Limb (tissue), 2 donors: ENCODE data around the gene LGALS4.
"Not testable (repeated sequence)": the region's sequence is repeated elsewhere in the genome, so short reads cannot be mapped to it uniquely, and the experiment has no call there.

ENCODE experiments used
- DNase-seq, 2 donors: peaks; one replicate each; pipeline ENCODE4 v3.0.0-alpha.2; 2016; ENCODE audit errors: extremely low spot score in 2 of 2

LGALS4 gene, protein sequence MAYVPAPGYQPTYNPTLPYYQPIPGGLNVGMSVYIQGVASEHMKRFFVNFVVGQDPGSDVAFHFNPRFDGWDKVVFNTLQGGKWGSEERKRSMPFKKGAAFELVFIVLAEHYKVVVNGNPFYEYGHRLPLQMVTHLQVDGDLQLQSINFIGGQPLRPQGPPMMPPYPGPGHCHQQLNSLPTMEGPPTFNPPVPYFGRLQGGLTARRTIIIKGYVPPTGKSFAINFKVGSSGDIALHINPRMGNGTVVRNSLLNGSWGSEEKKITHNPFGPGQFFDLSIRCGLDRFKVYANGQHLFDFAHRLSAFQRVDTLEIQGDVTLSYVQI

DNA sequence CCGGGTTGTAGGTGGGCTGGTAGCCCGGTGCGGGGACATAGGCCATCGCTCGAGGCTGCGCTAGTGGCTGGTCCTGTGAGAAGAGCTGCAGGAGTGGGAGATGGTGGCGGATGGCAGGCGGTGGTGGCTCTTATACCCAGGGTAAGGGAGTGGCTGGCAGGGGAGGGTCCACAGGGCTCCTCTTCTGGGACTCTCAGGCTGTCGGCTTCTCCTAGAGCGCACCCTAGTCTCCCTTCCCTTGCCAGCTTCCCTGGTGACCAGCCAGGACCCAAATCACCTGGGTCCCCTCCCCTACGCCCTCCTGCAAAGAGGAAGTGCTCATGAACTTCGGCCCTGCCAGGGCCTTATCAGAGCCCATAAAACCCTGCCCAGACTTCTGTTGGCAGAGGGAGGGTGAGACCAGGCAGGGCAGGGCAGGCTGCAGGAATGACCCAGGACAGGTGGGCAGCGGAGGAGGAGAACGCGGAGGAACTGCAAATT lies at the start of gene LGALS4:
LGALS4 (minus strand) TSS at position 105 of the 480 bp plus-strand sequence; CDS start at position 46, 59 bp downstream.
- no peak for DNase-seq

DNA sequence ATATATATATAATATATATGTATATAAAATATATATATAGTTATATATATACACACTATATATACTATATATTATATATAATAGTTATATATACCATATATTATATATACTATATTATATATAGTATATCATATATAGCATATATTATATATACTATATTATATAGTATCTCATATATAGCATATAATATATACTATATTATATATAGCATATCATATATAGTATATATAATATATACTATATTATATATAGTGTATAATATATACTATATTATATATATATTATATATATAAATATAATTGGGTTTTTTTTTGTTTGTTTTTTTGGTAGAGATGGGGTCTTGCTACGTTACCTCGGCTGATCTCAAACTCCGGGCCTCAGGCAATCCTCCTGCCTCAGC lies 48.6 kb upstream of the LGALS4 start:
- no peak for DNase-seq

GRCh38 chr19:38859631-38860204 lies 47.0 kb upstream of the LGALS4 start:
- not testable (repeated sequence) for DNase-seq

DNA sequence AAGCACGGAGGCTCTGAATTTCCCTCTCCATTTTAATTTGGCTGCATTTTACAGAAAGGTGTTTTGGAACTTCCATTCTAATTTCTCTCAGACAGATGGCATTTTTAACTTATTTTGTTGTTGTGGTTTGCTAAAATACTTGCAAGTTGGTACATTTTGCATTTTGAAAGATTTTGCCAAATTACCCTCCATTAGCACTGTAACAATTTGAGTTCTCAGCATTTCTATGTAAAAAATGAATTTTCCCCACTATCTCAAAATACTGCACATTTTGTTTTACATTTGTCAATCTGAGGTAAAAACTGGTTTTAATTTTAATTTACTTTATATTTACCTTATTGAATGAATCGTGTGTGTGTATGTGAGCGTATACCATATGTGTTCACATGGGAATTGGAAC lies 44.1 kb upstream of the LGALS4 start:
- DNase-seq = no peak

- not testable (repeated sequence) for DNase-seq
These were observed 43.0 kb upstream of the LGALS4 start for GRCh38 chr19:38855751-38856150.

- not testable (repeated sequence) for DNase-seq
These were observed 42.2 kb upstream of the LGALS4 start for GRCh38 chr19:38854961-38855360.

DNA sequence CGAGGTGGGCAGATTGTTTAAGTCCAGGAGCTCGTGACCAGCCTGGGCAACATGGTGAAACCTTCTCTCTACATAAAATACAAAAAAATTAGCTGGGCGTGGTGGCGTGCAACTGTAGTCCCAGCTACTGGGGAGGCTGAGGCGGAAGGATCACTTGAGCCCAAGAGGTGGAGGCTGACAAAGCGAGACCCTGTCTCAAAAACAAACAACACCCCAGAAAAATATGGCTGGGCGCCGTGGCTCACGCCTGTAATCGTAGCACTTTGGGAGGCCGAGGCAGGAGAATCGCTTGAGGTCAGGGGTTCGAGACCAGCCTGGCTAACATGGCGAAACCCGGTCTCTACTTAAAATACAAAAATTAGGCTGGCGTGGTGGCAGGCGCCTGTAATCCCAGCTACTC lies 40.5 kb upstream of the LGALS4 start:
- DNase-seq = no peak

DNA sequence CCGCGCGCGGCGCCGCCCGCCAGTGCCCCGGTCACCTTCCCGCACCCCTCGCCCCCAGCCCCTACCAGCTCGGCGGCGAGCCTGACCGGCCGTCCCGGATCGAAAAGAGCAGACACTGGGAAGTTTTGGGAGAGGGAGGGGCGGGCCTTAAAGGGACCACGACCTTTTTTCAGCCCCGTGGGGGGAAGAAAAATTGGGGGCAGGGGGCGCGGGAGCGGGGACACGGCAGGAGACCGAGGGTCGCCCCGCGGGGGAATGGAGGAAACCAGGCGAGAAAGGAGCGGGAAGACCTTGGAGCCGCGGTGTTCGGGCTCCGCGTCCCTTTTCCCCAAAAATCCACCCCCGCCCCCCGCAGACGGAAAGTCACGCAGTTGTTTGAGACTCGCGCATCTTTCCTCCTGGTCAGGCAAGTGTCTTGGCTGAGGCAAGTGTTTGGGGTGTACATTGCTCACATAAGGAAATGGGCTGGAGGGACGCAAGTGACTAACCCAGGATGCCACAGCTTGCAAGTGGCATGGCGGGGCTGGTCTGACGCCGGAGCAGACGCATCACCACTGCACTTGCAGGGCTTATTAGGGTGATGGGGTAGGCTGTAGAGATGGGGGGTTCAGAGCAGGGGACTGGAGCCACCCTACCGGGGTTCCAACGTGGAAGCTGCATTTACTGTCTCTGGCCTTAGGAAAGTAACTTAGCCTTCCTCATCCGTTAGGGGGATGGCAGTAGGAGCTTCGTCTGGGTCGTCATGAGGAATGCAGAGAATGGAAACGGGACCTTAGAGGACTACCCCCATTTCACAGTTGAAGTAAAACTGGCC lies 39.7 kb upstream of the LGALS4 start:
- peak in 1 of 2 donors; percentile 51 for DNase-seq

- peak; percentile 93 to 95 for DNase-seq
These were observed 39.0 kb upstream of the LGALS4 start for GRCh38 chr19:38851622-38852230.

- peak in 1 of 2 donors; percentile 72 for DNase-seq
These were observed 38.4 kb upstream of the LGALS4 start for GRCh38 chr19:38850976-38851621.

- peak in 1 of 2 donors; percentile 98 for DNase-seq
These were observed 37.8 kb upstream of the LGALS4 start for GRCh38 chr19:38850436-38850975.

- DNase-seq = peak; percentile 100
These were observed 37.2 kb upstream of the LGALS4 start, which contains the start of gene HNRNPL for GRCh38 chr19:38849860-38850435. TSS of gene HNRNPL (minus strand) at chr19:38849986. CDS start at chr19:38849966, 20 bp downstream.

DNA sequence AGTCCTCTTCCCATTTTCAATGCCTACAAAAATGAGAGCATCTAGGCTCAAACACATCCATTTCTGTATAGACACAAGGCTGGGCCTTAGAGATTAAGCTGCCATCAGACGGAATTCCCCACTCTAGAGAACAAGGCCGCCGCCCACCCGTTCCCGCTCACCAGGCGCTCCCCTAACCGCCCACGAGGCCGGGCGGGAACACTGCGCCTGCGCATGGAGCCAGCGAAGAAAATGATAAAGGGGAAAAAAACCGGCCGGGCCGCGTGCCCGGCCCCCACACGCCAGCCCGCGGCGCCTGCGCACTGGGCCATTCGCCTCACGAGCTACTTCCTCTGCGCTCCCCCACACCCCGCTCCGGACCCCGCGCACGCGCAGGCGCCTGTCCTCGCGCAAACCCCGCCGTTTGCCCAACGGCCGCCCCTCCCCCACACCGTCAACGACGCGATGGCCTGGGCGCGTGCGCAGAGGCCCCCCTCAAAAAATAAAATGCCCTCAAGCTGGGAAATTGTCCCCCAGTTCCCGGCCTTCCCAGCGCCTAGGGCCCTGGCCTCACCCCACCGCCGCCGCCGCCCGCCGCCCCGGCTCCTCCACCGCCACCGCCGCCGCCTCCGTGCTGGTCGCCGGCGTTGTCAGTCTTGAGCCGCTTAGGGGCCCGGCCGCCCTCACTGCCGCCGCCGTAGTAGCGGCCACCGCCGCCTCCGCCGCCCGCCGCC lies 36.6 kb upstream of the LGALS4 start:
- peak; percentile 97 to 99 for DNase-seq

GRCh38 chr19:38848299-38849146 lies 35.8 kb upstream of the LGALS4 start:
- no peak for DNase-seq

DNA sequence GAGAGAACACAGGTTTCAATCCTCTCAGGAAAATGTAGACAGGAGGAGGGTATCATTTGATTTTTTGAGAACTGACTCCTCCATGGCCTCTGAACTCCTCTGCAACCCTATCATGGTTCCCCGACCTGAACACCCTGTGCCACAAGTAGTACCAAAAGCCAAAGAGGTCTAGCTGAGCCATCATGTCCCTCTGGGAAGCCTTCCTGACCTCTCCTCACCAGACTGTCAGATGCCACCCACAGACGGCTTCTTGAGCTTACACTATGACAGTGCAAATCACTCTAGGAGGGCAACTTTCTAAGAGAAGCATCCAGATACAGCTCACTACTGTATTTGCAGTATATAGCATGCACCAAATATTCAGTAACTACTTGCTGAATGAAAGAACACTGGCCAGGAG lies 33.4 kb upstream of the LGALS4 start:
- DNase-seq = no peak

GRCh38 chr19:38845374-38846024 lies 32.8 kb upstream of the LGALS4 start:
- DNase-seq = no peak

GRCh38 chr19:38844093-38844686 lies 31.4 kb upstream of the LGALS4 start:
- no peak for DNase-seq
